GM18867 (cell line): Measurements from ENCODE around the gene SPTBN2.
"Not testable (repeated sequence)": the region's sequence is repeated elsewhere in the genome, so short reads cannot be mapped to it uniquely, and the experiment has no call there.

ENCODE experiments used
- ATAC-seq: cut with Tn5 transposase; IDR thresholded peaks from one replicate; pipeline ENCODE4 v1.9.1; 2021; ENCODE audit warnings: mild to moderate bottlenecking, moderate library complexity; ENCODE audit not compliant: unreplicated experiment

Gene SPTBN2

GRCh38 chr11:66646828-66647227 lies 82.2 kb downstream of the SPTBN2 start:
- ATAC-seq = no peak

DNA sequence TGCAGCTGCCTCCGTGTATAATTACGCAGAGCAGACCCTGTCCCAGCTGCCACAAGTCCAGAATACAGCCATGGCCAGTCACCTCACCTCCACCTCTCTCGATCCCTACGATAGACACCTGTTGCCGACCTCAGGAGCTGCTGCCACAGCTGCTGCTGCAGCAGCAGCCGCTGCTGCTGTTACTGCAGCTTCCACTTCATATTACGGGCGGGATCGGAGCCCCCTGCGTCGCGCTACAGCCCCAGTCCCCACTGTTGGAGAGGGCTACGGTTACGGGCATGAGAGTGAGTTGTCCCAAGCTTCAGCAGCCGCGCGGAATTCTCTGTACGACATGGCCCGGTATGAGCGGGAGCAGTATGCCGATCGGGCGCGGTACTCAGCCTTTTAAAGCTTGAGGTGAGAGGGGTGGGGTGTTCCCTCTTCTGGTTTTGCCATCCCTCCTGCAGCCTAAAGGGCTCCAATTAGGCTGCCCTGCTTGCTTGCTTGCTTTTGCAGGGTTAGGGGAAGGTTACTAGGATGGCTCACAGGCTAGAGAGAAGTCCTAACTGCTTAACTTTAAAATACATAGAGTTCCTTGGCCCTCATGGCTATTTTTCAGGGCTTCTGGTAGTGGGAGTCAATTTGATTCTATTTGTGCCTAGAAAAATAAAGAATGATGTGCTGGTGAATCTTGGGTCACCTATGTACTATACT lies 85.1 kb downstream of the SPTBN2 start:
- no peak for ATAC-seq

- no peak for ATAC-seq
These were observed 87.2 kb downstream of the SPTBN2 start for GRCh38 chr11:66641834-66642233.

DNA sequence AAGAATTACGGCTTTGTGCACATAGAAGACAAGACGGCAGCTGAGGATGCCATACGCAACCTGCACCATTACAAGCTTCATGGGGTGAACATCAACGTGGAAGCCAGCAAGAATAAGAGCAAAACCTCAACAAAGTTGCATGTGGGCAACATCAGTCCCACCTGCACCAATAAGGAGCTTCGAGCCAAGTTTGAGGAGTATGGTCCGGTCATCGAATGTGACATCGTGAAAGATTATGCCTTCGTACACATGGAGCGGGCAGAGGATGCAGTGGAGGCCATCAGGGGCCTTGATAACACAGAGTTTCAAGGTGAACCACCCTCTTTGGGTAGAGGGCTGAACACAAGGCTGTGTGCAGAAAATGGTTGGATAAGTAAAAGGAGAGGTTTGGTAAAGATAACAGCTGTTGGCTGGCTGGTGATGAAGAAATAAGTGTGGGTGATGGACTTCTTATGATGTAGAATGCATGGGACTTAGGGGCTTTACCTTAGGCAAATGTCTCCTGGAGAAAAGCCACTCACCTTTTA lies 89.1 kb downstream of the SPTBN2 start:
- not testable (repeated sequence) for ATAC-seq

- no peak for ATAC-seq
These were observed 89.8 kb downstream of the SPTBN2 start for GRCh38 chr11:66639066-66639813.

- peak; percentile 93 for ATAC-seq
These were observed 90.6 kb downstream of the SPTBN2 start, which contains the start of gene RBM4 for GRCh38 chr11:66638177-66639065. Gene RBM4 (plus strand): TSS chr11:66638703. CDS start chr11:66639712, 1,009 bp downstream.

- no peak for ATAC-seq
These were observed 91.3 kb downstream of the SPTBN2 start for GRCh38 chr11:66637557-66638176.

DNA sequence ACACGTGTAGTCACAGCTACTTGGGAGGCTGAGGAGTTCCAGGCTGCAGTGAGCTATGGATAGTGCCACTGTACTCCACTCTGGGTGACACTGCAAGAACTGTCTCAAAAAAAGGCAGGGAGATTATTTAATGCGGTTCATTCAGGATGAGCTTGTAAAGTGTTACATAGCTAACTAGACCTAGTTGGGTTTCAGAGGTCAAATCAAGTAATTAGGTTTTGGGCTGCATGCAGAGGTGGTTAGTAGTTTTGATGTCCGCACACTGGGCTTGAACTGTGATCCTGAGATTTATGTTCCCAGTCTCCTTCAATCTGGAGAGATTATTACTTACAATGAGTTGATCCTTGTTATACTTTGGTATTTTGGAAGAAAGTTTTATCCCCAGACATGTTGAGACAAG lies 92.6 kb downstream of the SPTBN2 start:
- no peak for ATAC-seq
